Testis (tissue), 2 donors: ENCODE data around the gene PON2.

ENCODE experiments used
- CTCF ChIP-seq, 3 experiments: fragments of 450-650 bp in 2 of 3; fragments of 200-600 bp in 1 of 3; sonication (generic) in 1 of 3; IDR thresholded peaks; one replicate each; pipeline ENCODE4 v1.5.1; 2016 to 2019; ENCODE audit warnings: antibody characterized with exemption in 3 of 3, mild to moderate bottlenecking in 2 of 3, moderate library complexity in 1 of 3
- POLR2A ChIP-seq: fragments of 450-650 bp; IDR thresholded peaks from one replicate; pipeline ENCODE4 v1.6.1; 2017; ENCODE audit warnings: antibody characterized with exemption, mild to moderate bottlenecking, moderate library complexity

- TF ChIP-seq CTCF (IDR thresholded peaks at IDR 0.05) (no peak), POLR2A (no peak)
Observed at GRCh38 chr7:95479992-95480624, 45.3 kb upstream of the PON2 start.
